Measurements from ENCODE around the gene HDAC4. TPM values are rescaled to one million over a fixed set of nuclear protein-coding genes. Genes with fewer than 3 reads are reported as not detected.

The HDAC4 gene
- total RNA-seq, 2 experiments from 2014 or later: 64.8 to 67.4 TPM

- POLR2A ChIA-PET: no interaction called here
- no peak for DNase-seq
- Mint-ChIP-seq H3K36me3 (ENCODE audit: low read depth) (peaks cover 56% of the 10 kb centered on the region), H3K27me3 (no peaks in the 10 kb centered on the region), H3K4me3 (no peak overlapping the region), H3K27ac (no peak overlapping the region), H3K9me3 (peaks cover 6% of the 10 kb centered on the region), H3K4me1 (peaks cover 70% of the 10 kb centered on the region)
- CTCF ChIA-PET: no interaction called here
These were observed 145.0 kb downstream of the HDAC4 start for GRCh38 chr2:239255628-239256349.

- no peak for DNase-seq
- CTCF ChIA-PET: no interaction called here
- peaks cover 56% of the 10 kb centered on the region for H3K36me3 Mint-ChIP-seq (ENCODE audit: low read depth)
- no peaks in the 10 kb centered on the region for H3K27me3 Mint-ChIP-seq
- peaks cover 6% of the 10 kb centered on the region for H3K9me3 Mint-ChIP-seq
- no peak overlapping the region for H3K4me3 Mint-ChIP-seq
- H3K4me1 Mint-ChIP-seq: peaks cover 64% of the 10 kb centered on the region
- H3K27ac Mint-ChIP-seq: no peak overlapping the region
- POLR2A ChIA-PET: no interaction called here
These were observed 145.6 kb downstream of the HDAC4 start for GRCh38 chr2:239255218-239255617.

GRCh38 chr2:239253701-239254436, 147.0 kb downstream of the HDAC4 start:
- DNase-seq: no peak
- H3K4me1 Mint-ChIP-seq: peaks cover 52% of the 10 kb centered on the region
- POLR2A ChIA-PET: no interaction called here
- peaks cover 63% of the 10 kb centered on the region for H3K36me3 Mint-ChIP-seq (ENCODE audit: low read depth)
- H3K27me3 Mint-ChIP-seq: no peaks in the 10 kb centered on the region
- CTCF ChIA-PET: no interaction called here
- H3K4me3 Mint-ChIP-seq: no peak overlapping the region
- H3K27ac Mint-ChIP-seq: no peak overlapping the region
- peaks cover 6% of the 10 kb centered on the region for H3K9me3 Mint-ChIP-seq

- peaks cover 63% of the 10 kb centered on the region for H3K36me3 Mint-ChIP-seq (ENCODE audit: low read depth)
- no peaks in the 10 kb centered on the region for H3K27me3 Mint-ChIP-seq
These were observed 147.6 kb downstream of the HDAC4 start for GRCh38 chr2:239253264-239253663.

GRCh38 chr2:239252801-239253200, 148.0 kb downstream of the HDAC4 start:
- H3K27me3 Mint-ChIP-seq: no peaks in the 10 kb centered on the region
- no peak overlapping the region for H3K4me3 Mint-ChIP-seq
- ChIA-PET CTCF (no interaction called here), POLR2A (no interaction called here)
- peaks cover 4% of the 10 kb centered on the region for H3K9me3 Mint-ChIP-seq
- H3K36me3 Mint-ChIP-seq (ENCODE audit: low read depth): peaks cover 59% of the 10 kb centered on the region
- no peak for DNase-seq
- no peak overlapping the region for H3K27ac Mint-ChIP-seq
- peaks cover 48% of the 10 kb centered on the region for H3K4me1 Mint-ChIP-seq

More at GRCh38 chr2:239253264-239253663, 147.6 kb downstream of the HDAC4 start:
- DNase-seq: no peak
- Mint-ChIP-seq H3K9me3 (peaks cover 6% of the 10 kb centered on the region), H3K4me1 (peaks cover 52% of the 10 kb centered on the region), H3K27ac (no peak overlapping the region), H3K4me3 (no peak overlapping the region)
- POLR2A ChIA-PET: no interaction called here
- CTCF ChIA-PET: no interaction called here

- Mint-ChIP-seq H3K9me3 (peaks cover under 1% of the 10 kb centered on the region), H3K27ac (no peak overlapping the region), H3K4me3 (no peak overlapping the region), H3K27me3 (no peaks in the 10 kb centered on the region), H3K4me1 (peaks cover 48% of the 10 kb centered on the region), H3K36me3 (ENCODE audit: low read depth) (peaks cover 55% of the 10 kb centered on the region)
- DNase-seq: no peak
- ChIA-PET CTCF (no interaction called here), POLR2A (interaction anchor here (0.8 kb wide), 1 partner anchor 97 kb away, joined by 3 read pairs; no protein-coding TSS in a partner anchor)
These were observed 148.4 kb downstream of the HDAC4 start for GRCh38 chr2:239252393-239252792.

DNA sequence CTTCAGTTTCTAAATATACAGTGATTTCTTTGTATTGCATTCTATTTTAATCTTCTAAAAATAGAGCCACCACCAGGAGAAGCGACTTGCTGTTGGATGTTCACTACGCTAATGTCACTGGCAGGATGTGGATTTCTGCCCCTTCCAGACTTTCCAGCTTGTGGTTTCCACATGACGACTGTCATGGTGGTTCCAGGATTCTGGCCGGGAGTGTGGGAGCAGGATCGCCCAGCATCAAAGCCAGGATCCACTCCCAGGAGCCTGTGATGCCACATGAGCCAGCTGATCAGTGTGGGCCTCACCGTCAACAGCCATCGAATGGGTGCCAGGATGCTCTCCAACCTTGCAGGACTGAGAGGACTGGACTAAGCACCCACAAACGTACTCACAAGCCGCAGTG, 148.8 kb downstream of the HDAC4 start:
- no peak for DNase-seq
- Mint-ChIP-seq H3K27me3 (no peaks in the 10 kb centered on the region), H3K27ac (no peak overlapping the region), H3K36me3 (ENCODE audit: low read depth) (peaks cover 51% of the 10 kb centered on the region), H3K4me1 (peaks cover 48% of the 10 kb centered on the region), H3K9me3 (no peaks in the 10 kb centered on the region), H3K4me3 (no peak overlapping the region)
- CTCF ChIA-PET: no interaction called here
- POLR2A ChIA-PET: interaction anchor here (0.8 kb wide), 1 partner anchor 98 kb away, joined by 3 read pairs; no protein-coding TSS in a partner anchor

DNA sequence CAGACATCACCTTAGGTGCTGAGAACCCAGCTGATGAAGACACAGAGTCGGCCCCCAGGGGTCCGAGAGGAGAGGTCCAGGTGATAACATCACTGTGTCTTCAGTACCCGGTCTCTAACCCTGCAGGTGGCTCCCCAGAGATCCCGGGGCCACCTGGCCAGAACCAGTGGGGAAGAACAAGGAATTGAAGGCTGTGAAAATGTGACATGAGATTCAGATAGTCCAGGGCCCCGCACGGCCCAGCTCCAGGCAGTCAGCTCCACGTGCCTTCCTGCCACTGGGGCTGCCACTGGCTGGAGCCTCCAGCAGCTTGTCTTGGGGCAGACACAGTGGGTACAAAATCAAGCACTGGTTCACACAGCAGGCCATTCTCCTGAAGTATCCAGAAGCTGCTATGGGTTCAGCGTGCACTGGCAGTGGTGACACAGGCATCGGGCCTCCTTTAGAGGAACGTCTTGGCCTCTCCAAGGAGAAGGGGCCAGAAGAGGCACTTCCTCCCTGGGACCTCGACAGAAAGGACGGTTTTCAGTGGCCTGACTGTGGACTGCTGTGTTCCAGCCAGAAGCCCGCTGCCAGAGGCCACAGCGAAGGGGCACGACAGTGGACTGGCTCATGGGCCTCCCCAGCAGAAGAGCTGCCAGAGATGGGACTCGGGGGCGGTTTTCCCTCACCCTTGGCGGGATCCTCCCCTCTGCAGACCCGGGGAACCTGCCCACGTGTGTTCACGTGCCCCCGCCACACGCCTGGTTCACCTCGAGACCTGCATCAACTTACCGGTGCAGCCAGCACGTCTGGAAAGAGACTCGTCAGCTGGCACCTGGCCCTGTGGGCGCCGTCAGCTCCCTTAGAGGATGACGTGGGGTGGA, 150.4 kb downstream of the HDAC4 start:
- CTCF ChIA-PET: no interaction called here
- peaks cover 40% of the 10 kb centered on the region for H3K4me1 Mint-ChIP-seq

DNA sequence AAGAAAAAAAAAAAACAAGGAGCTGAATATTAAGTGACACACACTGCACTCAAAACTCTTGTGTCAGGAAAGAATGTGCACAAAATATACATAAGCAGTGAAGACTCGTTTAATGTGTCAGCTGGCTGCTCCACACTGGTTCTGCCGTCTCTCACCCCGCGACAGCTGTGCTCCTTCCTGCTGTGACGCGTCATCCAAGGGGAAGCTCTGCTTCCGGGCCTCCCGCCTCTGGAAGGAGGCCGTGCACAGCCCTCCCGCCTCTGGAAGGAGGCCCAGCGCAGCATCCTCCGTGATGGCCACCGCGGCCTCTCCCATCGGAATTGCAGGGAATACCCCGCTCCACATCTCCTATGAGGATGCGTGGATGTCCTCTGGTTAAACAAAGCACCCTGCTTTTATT, 151.0 kb downstream of the HDAC4 start:
- DNase-seq: no peak
- CTCF ChIA-PET: no interaction called here
- no peaks in the 10 kb centered on the region for H3K9me3 Mint-ChIP-seq
- POLR2A ChIA-PET: no interaction called here
- H3K4me1 Mint-ChIP-seq: peaks cover 39% of the 10 kb centered on the region
- no peak overlapping the region for H3K27ac Mint-ChIP-seq
- no peak overlapping the region for H3K4me3 Mint-ChIP-seq
- H3K36me3 Mint-ChIP-seq (ENCODE audit: low read depth): peaks cover 56% of the 10 kb centered on the region
- no peaks in the 10 kb centered on the region for H3K27me3 Mint-ChIP-seq

More for the DNA sequence above, 150.4 kb downstream of the HDAC4 start:
- Mint-ChIP-seq H3K4me3 (no peak overlapping the region), H3K27me3 (no peaks in the 10 kb centered on the region), H3K9me3 (no peaks in the 10 kb centered on the region), H3K27ac (no peak overlapping the region), H3K36me3 (ENCODE audit: low read depth) (peaks cover 53% of the 10 kb centered on the region)
- POLR2A ChIA-PET: no interaction called here
- no peak for DNase-seq

DNA sequence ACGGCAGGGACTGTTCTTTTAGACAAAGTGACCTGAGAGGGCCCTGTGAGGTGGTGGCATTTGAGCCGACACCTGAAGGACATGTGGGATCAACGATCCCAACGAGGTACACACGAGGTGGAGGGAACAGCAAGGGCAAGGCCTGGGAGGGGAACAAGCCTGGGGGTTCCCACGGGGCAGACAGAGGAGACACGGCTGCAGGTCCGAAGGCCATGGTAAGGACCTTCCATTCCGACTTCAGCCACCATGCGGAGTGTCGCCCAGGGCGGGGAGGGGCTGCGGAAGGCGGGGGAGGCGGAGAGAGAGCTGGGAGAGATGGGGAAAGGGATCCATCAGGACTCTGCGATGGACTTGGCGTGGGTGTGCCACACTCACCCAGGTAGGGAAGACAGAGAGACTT, 151.8 kb downstream of the HDAC4 start:
- H3K27me3 Mint-ChIP-seq: no peaks in the 10 kb centered on the region
- no peak for DNase-seq
- ChIA-PET POLR2A (interaction anchor here (1.3 kb wide), 1 partner anchor 40 kb away, joined by 3 read pairs; no protein-coding TSS in a partner anchor), CTCF (no interaction called here)
- H3K9me3 Mint-ChIP-seq: no peaks in the 10 kb centered on the region
- peaks cover 31% of the 10 kb centered on the region for H3K4me1 Mint-ChIP-seq
- no peak overlapping the region for H3K27ac Mint-ChIP-seq
- H3K4me3 Mint-ChIP-seq: no peak overlapping the region
- H3K36me3 Mint-ChIP-seq (ENCODE audit: low read depth): peaks cover 48% of the 10 kb centered on the region

- no peak for DNase-seq
- no peak overlapping the region for H3K4me3 Mint-ChIP-seq
- ChIA-PET CTCF (interaction anchor here (0.9 kb wide), 1 partner anchor 12 kb away, joined by 3 read pairs; no protein-coding TSS in a partner anchor), POLR2A (interaction anchor here (0.9 to 1.3 kb wide), 2 partner anchors 13 to 41 kb away, joined by 3 to 4 read pairs; no protein-coding TSS in a partner anchor)
- no peaks in the 10 kb centered on the region for H3K27me3 Mint-ChIP-seq
- H3K36me3 Mint-ChIP-seq (ENCODE audit: low read depth): peaks cover 40% of the 10 kb centered on the region
- peaks cover 27% of the 10 kb centered on the region for H3K4me1 Mint-ChIP-seq
- no peaks in the 10 kb centered on the region for H3K9me3 Mint-ChIP-seq
- no peak overlapping the region for H3K27ac Mint-ChIP-seq
These were observed 153.2 kb downstream of the HDAC4 start for GRCh38 chr2:239247401-239248245.

GRCh38 chr2:239246723-239247122, 154.1 kb downstream of the HDAC4 start:
- H3K4me1 Mint-ChIP-seq: peaks cover 26% of the 10 kb centered on the region
- POLR2A ChIA-PET: no interaction called here
- CTCF ChIA-PET: interaction anchor here (0.9 kb wide), 1 partner anchor 13 kb away, joined by 3 read pairs; no protein-coding TSS in a partner anchor
- no peaks in the 10 kb centered on the region for H3K27me3 Mint-ChIP-seq
- H3K27ac Mint-ChIP-seq: no peak overlapping the region
- DNase-seq: no peak
- peaks cover 35% of the 10 kb centered on the region for H3K36me3 Mint-ChIP-seq (ENCODE audit: low read depth)
- H3K4me3 Mint-ChIP-seq: no peak overlapping the region
- H3K9me3 Mint-ChIP-seq: no peaks in the 10 kb centered on the region
